Measurements from ENCODE around the gene SCNM1. TPM values are rescaled to one million over a fixed set of nuclear protein-coding genes. Genes with fewer than 3 reads are reported as not detected.

The SCNM1 gene
- total and polyA plus RNA-seq, 9 of the 15 experiments (the other 6 are each of a cell fraction or from before 2014, with no cell fraction given), result 17.2 to 204 (median 63.0) TPM

DNA sequence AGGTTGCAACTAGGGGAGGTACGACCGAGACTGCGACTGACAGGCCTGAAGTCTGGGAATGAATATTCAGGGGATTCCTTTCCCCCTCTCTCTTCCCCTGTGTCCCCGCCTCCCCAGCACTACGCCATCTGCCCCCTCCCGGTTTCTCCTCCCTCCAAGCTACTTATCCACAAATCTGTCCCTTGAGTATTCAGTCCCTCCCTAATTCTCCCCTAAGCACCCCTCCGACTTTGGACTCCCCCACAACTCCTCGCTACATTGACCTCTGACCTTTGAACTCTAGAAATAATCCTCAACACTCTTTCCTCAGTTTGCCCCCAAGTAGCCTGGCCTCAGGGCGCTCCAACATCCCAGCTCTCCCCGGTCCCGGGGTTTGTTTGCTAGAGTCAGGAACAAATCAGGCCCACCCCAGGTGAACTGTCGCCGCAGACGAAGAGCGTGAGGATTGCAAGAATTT is 635 bp upstream of the SCNM1 start (continued):
- TF ChIP-seq KLF16 (IDR thresholded peaks at IDR 0.05) (no peak), GTF2E2 (tag; IDR thresholded peaks at IDR 0.05) (no peak), TAF15 (IDR thresholded peaks at IDR 0.05; ENCODE audit: low read depth, low read length) (no peak), MYC (IDR thresholded peaks at IDR 0.05; ENCODE audit: low read depth, low read length) (no peak), MYC (CRISPR knock-in tag; IDR thresholded peaks at IDR 0.05; ENCODE audit: borderline replicate concordance, low read depth) (no peak), ZNF75A (CRISPR knock-in tag; IDR thresholded peaks at IDR 0.05) (no peak), ADNP (tag; IDR thresholded peaks at IDR 0.05) (no peak), CTBP1 (IDR thresholded peaks at IDR 0.05; ENCODE audit: borderline replicate concordance) (no peak), ZNF184 (CRISPR knock-in tag; IDR thresholded peaks at IDR 0.05) (no peak), ARID2 (IDR thresholded peaks at IDR 0.05) (no peak), TEAD2 (tag; IDR thresholded peaks at IDR 0.05) (no peak), NR2C2 (CRISPR knock-in tag; IDR thresholded peaks at IDR 0.05) (no peak; the same call in 1 of the 2 replicates), NR2C2 (tag; IDR thresholded peaks at IDR 0.05) (peak; percentile 100), MTA1 (IDR thresholded peaks at IDR 0.05; ENCODE audit: borderline replicate concordance) (no peak; the same call in 1 of the 2 replicates), DMBX1 (CRISPR knock-in tag; IDR thresholded peaks at IDR 0.05; ENCODE audit: borderline replicate concordance) (no peak), TRIM24 (IDR thresholded peaks at IDR 0.05) (peak in 1 of 2 experiments; percentile 5; a peak in 1 of 4 replicates), GABPB2 (CRISPR knock-in tag; conservative IDR thresholded peaks at IDR 0.05) (no peak), KLF13 (tag; IDR thresholded peaks at IDR 0.05; ENCODE audit: borderline replicate concordance, low read depth) (no peak), PRPF4 (IDR thresholded peaks at IDR 0.05; ENCODE audit: insufficient read depth, low read depth, low read length, poor library complexity, severe bottlenecking) (no peak), ZNF785 (CRISPR knock-in tag; IDR thresholded peaks at IDR 0.05) (no peak), FOSL1 (tag; conservative IDR thresholded peaks at IDR 0.05) (no peak; the same call in 1 of the 2 replicates), HEY1 (CRISPR knock-in tag; IDR thresholded peaks at IDR 0.05; ENCODE audit: borderline replicate concordance) (no peak), SNIP1 (IDR thresholded peaks at IDR 0.05; ENCODE audit: low read depth) (no peak), PHB (CRISPR knock-in tag; IDR thresholded peaks at IDR 0.05) (no peak)
- TF ChIP-seq, protein P1, sequence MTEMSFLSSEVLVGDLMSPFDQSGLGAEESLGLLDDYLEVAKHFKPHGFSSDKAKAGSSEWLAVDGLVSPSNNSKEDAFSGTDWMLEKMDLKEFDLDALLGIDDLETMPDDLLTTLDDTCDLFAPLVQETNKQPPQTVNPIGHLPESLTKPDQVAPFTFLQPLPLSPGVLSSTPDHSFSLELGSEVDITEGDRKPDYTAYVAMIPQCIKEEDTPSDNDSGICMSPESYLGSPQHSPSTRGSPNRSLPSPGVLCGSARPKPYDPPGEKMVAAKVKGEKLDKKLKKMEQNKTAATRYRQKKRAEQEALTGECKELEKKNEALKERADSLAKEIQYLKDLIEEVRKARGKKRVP (CRISPR knock-in tag; IDR thresholded peaks at IDR 0.05), result no peak
- TF ChIP-seq, protein P2, sequence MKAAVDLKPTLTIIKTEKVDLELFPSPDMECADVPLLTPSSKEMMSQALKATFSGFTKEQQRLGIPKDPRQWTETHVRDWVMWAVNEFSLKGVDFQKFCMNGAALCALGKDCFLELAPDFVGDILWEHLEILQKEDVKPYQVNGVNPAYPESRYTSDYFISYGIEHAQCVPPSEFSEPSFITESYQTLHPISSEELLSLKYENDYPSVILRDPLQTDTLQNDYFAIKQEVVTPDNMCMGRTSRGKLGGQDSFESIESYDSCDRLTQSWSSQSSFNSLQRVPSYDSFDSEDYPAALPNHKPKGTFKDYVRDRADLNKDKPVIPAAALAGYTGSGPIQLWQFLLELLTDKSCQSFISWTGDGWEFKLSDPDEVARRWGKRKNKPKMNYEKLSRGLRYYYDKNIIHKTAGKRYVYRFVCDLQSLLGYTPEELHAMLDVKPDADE (conservative IDR thresholded peaks at IDR 0.05; ENCODE audit: control insufficient read depth, low read depth, low read length), result no peak
- TF ChIP-seq, protein P3, sequence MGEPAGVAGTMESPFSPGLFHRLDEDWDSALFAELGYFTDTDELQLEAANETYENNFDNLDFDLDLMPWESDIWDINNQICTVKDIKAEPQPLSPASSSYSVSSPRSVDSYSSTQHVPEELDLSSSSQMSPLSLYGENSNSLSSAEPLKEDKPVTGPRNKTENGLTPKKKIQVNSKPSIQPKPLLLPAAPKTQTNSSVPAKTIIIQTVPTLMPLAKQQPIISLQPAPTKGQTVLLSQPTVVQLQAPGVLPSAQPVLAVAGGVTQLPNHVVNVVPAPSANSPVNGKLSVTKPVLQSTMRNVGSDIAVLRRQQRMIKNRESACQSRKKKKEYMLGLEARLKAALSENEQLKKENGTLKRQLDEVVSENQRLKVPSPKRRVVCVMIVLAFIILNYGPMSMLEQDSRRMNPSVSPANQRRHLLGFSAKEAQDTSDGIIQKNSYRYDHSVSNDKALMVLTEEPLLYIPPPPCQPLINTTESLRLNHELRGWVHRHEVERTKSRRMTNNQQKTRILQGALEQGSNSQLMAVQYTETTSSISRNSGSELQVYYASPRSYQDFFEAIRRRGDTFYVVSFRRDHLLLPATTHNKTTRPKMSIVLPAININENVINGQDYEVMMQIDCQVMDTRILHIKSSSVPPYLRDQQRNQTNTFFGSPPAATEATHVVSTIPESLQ (CRISPR knock-in tag; IDR thresholded peaks at IDR 0.05), result no peak
- TF ChIP-seq, protein P4, sequence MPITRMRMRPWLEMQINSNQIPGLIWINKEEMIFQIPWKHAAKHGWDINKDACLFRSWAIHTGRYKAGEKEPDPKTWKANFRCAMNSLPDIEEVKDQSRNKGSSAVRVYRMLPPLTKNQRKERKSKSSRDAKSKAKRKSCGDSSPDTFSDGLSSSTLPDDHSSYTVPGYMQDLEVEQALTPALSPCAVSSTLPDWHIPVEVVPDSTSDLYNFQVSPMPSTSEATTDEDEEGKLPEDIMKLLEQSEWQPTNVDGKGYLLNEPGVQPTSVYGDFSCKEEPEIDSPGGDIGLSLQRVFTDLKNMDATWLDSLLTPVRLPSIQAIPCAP (CRISPR knock-in tag; IDR thresholded peaks at IDR 0.05; ENCODE audit: borderline replicate concordance), result no peak
